ENCODE results near the gene KANK3. TPM values are rescaled to one million over a fixed set of nuclear protein-coding genes. Genes with fewer than 3 reads are reported as not detected.

Gene KANK3
- total and polyA plus RNA-seq, 9 of the 15 experiments (the other 6 are each of a cell fraction or from before 2014, with no cell fraction given): 0.03 to 0.40 (median 0.08) TPM; not detected in 6

GRCh38 chr19:8307965-8308866, 34.8 kb downstream of the KANK3 start, which contains the start of gene CD320 (continued):
- TF ChIP-seq NFRKB (IDR thresholded peaks at IDR 0.05; ENCODE audit: low read depth): 0 out of 2 replicates have a peak, but pooled peaks have one; percentile 5
- no peak for TF ChIP-seq NR2C1 (IDR thresholded peaks at IDR 0.05)
- no peak for TF ChIP-seq NR2C1 (tag; IDR thresholded peaks at IDR 0.05)
- TF ChIP-seq SRSF3 (IDR thresholded peaks at IDR 0.05; ENCODE audit: insufficient read depth, low read length): no peak
- 0 out of 2 replicates have a peak, but pooled peaks have one; percentile 69 for TF ChIP-seq KAT7 (CRISPR knock-in tag; IDR thresholded peaks at IDR 0.05; ENCODE audit: borderline replicate concordance)
- TF ChIP-seq CBFB (CRISPR knock-in tag; IDR thresholded peaks at IDR 0.05): peak; percentile 82
- peak; percentile 4 for TF ChIP-seq MXD1 (CRISPR knock-in tag; IDR thresholded peaks at IDR 0.05; ENCODE audit: borderline replicate concordance, poor library complexity, severe bottlenecking)
- peak in 1 of 2 experiments; percentile 25; a peak in 2 of 4 replicates for TF ChIP-seq TEAD1 (CRISPR knock-in tag; IDR thresholded peaks at IDR 0.05)
- TF ChIP-seq, protein P1, sequence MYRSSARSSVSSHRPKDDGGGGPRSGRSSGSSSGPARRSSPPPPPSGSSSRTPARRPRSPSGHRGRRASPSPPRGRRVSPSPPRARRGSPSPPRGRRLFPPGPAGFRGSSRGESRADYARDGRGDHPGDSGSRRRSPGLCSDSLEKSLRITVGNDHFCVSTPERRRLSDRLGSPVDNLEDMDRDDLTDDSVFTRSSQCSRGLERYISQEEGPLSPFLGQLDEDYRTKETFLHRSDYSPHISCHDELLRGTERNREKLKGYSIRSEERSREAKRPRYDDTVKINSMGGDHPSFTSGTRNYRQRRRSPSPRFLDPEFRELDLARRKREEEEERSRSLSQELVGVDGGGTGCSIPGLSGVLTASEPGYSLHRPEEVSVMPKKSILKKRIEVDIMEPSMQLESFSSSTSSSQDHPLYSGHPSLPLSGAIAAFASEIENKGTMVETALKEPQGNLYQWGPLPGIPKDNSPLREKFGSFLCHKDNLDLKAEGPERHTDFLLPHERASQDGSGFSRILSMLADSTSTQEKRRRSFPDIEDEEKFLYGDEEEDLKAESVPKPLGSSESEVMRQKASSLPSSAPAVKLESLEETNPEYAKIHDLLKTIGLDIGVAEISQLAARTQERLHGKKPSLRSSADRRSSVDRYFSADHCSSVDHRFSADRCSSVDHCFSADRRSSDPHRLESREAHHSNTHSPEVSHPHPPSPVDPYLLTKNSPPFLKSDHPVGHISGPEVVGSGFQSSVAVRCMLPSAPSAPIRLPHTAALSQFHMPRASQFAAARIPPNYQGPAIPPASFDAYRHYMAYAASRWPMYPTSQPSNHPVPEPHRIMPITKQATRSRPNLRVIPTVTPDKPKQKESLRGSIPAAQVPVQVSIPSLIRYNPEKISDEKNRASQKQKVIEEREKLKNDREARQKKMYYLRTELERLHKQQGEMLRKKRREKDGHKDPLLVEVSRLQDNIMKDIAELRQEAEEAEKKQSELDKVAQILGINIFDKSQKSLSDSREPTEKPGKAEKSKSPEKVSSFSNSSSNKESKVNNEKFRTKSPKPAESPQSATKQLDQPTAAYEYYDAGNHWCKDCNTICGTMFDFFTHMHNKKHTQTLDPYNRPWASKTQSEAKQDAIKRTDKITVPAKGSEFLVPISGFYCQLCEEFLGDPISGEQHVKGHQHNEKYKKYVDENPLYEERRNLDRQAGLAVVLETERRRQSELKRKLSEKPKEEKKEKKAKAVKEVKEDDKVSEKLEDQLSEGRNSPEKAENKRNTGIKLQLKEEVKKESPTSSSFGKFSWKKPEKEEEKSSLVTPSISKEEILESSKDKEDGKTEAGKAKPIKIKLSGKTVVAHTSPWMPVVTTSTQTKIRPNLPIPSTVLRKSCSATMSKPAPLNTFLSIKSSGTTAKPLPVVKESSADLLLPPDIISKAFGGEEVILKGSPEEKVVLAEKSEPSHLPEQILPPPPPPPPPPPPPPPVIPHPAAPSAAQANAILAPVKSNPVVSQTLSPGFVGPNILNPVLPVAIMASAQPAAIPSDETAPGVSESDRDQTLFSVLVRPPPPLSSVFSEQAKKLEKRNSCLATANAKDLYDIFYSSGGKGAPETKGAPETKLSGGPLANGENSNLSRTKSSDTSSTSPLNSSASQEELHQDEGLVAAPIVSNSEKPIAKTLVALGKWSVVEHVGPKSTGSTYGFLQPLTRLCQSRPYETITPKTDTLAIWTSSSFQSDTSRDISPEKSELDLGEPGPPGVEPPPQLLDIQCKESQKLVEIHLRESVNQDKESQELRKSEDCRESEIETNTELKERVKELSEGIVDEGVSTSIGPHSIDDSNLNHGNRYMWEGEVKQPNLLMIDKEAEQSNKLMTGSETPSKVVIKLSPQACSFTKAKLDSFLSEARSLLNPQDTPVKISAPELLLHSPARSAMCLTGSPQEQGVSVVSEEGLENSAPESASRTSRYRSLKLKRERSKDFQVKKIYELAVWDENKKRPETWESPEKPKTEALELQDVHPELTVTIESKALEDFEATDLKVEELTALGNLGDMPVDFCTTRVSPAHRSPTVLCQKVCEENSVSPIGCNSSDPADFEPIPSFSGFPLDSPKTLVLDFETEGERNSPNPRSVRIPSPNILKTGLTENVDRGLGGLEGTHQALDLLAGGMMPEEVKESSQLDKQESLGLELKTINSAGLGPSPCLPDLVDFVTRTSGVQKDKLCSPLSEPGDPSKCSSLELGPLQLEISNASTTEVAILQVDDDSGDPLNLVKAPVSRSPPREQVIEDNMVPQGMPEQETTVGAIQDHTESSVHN (IDR thresholded peaks at IDR 0.05; ENCODE audit: borderline replicate concordance in 1 of 2, low read depth in 1 of 2): no peak
- TF ChIP-seq MIER1 (IDR thresholded peaks at IDR 0.05; ENCODE audit: low read depth): no peak
- TF ChIP-seq TSC22D4 (tag; IDR thresholded peaks at IDR 0.05): no peak
- peak; percentile 64; the same call in 1 of the 2 replicates for TF ChIP-seq LCOR (CRISPR knock-in tag; IDR thresholded peaks at IDR 0.05)
- TF ChIP-seq L3MBTL2 (IDR thresholded peaks at IDR 0.05): peak; percentile 99
- no peak for TF ChIP-seq MYNN (IDR thresholded peaks at IDR 0.05)
- TF ChIP-seq MYNN (CRISPR knock-in tag; IDR thresholded peaks at IDR 0.05): no peak
- no peak for TF ChIP-seq ARHGAP35 (IDR thresholded peaks at IDR 0.05; ENCODE audit: partially characterized antibody)
- no peak for TF ChIP-seq RFX7 (CRISPR knock-in tag; IDR thresholded peaks at IDR 0.05)
- no peak for TF ChIP-seq ZNF644 (tag; IDR thresholded peaks at IDR 0.05; ENCODE audit: low read depth)

Data from K562 (cell line).